H1 (cell line): ENCODE data around the gene SLC47A2. TPM values are rescaled to one million over a fixed set of nuclear protein-coding genes. Genes with fewer than 3 reads are reported as not detected.

Experiments used
- CTCF ChIA-PET: fragments of 300-600 bp; sonication (Branson Sonifier 250); formaldehyde crosslinking; loops from one replicate; lab custom pipeline; 2021; ENCODE audit not compliant: partially characterized antibody; lab: Charles Lee
- POLR2A ChIA-PET: fragments of 300-600 bp; sonication (Branson Sonifier 250); formaldehyde crosslinking; loops from one replicate; lab custom pipeline; 2021; ENCODE audit warnings: inconsistent platforms; ENCODE audit not compliant: partially characterized antibody; lab: Charles Lee
- DNase-seq, 2 experiments: peaks; one replicate each; pipeline versions ENCODE4 v3.0.0 to v3.0.0-alpha.2; 2010 to 2022; ENCODE audit warnings: low spot score in 2 of 2, low read depth in 1 of 2, mixed read lengths in 1 of 2
- FAIRE-seq: peaks from 2 replicates; lab custom pipeline; 2011; peaks lifted over from hg19 to GRCh38; lab: Jason Lieb, UNC
- H2AFZ ChIP-seq: 2 replicates; pipeline ENCODE4 v1.8.1; 2012; ENCODE audit warnings: low read length, inconsistent platforms
- H2AK5ac ChIP-seq: 2 replicates; pipeline ENCODE4 v1.6.1; 2013; ENCODE audit warnings: low read depth, low read length
- H2BK120ac ChIP-seq: replicated peaks from 2 replicates; pipeline ENCODE3; 2013; ENCODE audit warnings: low read depth, low read length, inconsistent platforms
- H2BK12ac ChIP-seq: 2 replicates; pipeline ENCODE4 v1.6.1; 2013; ENCODE audit warnings: low read depth, low read length
- H2BK15ac ChIP-seq: 2 replicates; pipeline ENCODE4 v1.6.1; 2013; ENCODE audit warnings: low read length
- H2BK20ac ChIP-seq: 2 replicates; pipeline ENCODE4 v1.6.1; 2013; ENCODE audit warnings: low read length
- H2BK5ac ChIP-seq: 2 replicates; pipeline ENCODE4 v1.6.1; 2013; ENCODE audit warnings: low read depth, low read length
- H3K14ac ChIP-seq: 2 replicates; pipeline ENCODE4 v1.6.1; 2013; ENCODE audit warnings: inconsistent platforms; ENCODE audit not compliant: insufficient read length
- H3K18ac ChIP-seq: 2 replicates; pipeline ENCODE4 v1.6.1; 2013; ENCODE audit warnings: low read length; ENCODE audit errors: extremely low read depth
- H3K23ac ChIP-seq: 2 replicates; pipeline ENCODE4 v1.6.1; 2013; ENCODE audit warnings: inconsistent platforms; ENCODE audit not compliant: insufficient read length
- H3K23me2 ChIP-seq: 2 replicates; pipeline ENCODE4 v1.6.1; 2013; ENCODE audit warnings: low read depth, low read length
- H3K27ac ChIP-seq: 2 replicates; pipeline ENCODE4 v1.6.1; 2011; ENCODE audit warnings: low read depth, low read length, inconsistent platforms
- H3K27me3 ChIP-seq, 4 experiments: replicated peaks in 1 of 4; 1 replicate in 1 of 4; 2 replicates in 3 of 4; pipeline versions ENCODE4 v1.6.1 to v1.8.1; 2011 to 2013; ENCODE audit warnings: low read length in 3 of 4, mild to moderate bottlenecking in 3 of 4, inconsistent platforms in 2 of 4, mixed read lengths in 2 of 4, moderate library complexity in 1 of 4; ENCODE audit not compliant: control insufficient read depth in 3 of 4, insufficient read depth in 3 of 4; ENCODE audit errors: extremely low read depth in 1 of 4
- H3K36me3 ChIP-seq, 4 experiments: 2 replicates each; pipeline versions ENCODE4 v1.6.1 to v1.8.1; 2011 to 2013; ENCODE audit warnings: mild to moderate bottlenecking in 4 of 4, low read length in 3 of 4, moderate library complexity in 2 of 4, control low read depth in 1 of 4, inconsistent platforms in 1 of 4; ENCODE audit not compliant: insufficient read depth in 4 of 4, control insufficient read depth in 2 of 4
- H3K4ac ChIP-seq: replicated peaks from 2 replicates; pipeline ENCODE3; 2013; ENCODE audit warnings: low read length, low read depth, mixed read lengths, inconsistent platforms; ENCODE audit not compliant: insufficient read length
- H3K4me1 ChIP-seq, 4 experiments: replicated peaks in 1 of 4; 1 replicate in 1 of 4; 2 replicates in 3 of 4; pipeline versions ENCODE4 v1.6.1 to v1.8.1; 2011 to 2013; ENCODE audit warnings: low read length in 3 of 4, inconsistent platforms in 2 of 4, mixed read lengths in 1 of 4; ENCODE audit not compliant: insufficient read depth in 4 of 4, control insufficient read depth in 3 of 4
- H3K4me2 ChIP-seq, 2 experiments: 2 replicates each; pipeline versions ENCODE4 v1.6.1 to v1.8.1; 2011 to 2013; ENCODE audit warnings: low read depth in 2 of 2, low read length in 2 of 2, control low read depth in 1 of 2, inconsistent platforms in 1 of 2, mild to moderate bottlenecking in 1 of 2; ENCODE audit not compliant: insufficient read depth in 1 of 2
- H3K4me3 ChIP-seq, 4 experiments: fragments of 200-600, 300-600 bp in 1 of 4; sonication (generic), shearing (Covaris generic), sonication (Bioruptor Twin) in 1 of 4; 2 replicates each; pipeline versions ENCODE4 v1.5.1 to v1.8.1; 2011 to 2016; ENCODE audit warnings: low read length in 4 of 4, low read depth in 3 of 4, control low read depth in 2 of 4, inconsistent platforms in 2 of 4, mild to moderate bottlenecking in 2 of 4, mixed read lengths in 1 of 4, moderate library complexity in 1 of 4; ENCODE audit not compliant: insufficient read depth in 2 of 4; ENCODE audit errors: extremely low read depth in 1 of 4
- H3K56ac ChIP-seq: replicated peaks from 2 replicates; pipeline ENCODE3; 2013; ENCODE audit warnings: low read depth, mild to moderate bottlenecking, mixed read lengths, low read length, inconsistent platforms; ENCODE audit not compliant: insufficient read length
- H3K79me1 ChIP-seq: 2 replicates; pipeline ENCODE4 v1.6.1; 2013; ENCODE audit warnings: low read depth, low read length, control low read depth
- H3K79me2 ChIP-seq, 2 experiments: 2 replicates each; pipeline versions ENCODE4 v1.6.1 to v1.8.1; 2012 to 2013; ENCODE audit warnings: low read length in 2 of 2, mild to moderate bottlenecking in 2 of 2, inconsistent platforms in 1 of 2; ENCODE audit not compliant: insufficient read depth in 2 of 2, control insufficient read depth in 1 of 2
- H3K9ac ChIP-seq, 4 experiments: replicated peaks in 1 of 4; 1 replicate in 1 of 4; 2 replicates in 3 of 4; pipeline versions ENCODE4 v1.6.1 to v1.8.1; 2011 to 2013; ENCODE audit warnings: low read depth in 3 of 4, low read length in 3 of 4, control low read depth in 2 of 4, mild to moderate bottlenecking in 2 of 4, moderate library complexity in 2 of 4, inconsistent platforms in 1 of 4; ENCODE audit errors: extremely low read depth in 1 of 4
- H3K9me3 ChIP-seq, 2 experiments: 2 replicates each; pipeline versions ENCODE4 v1.6.1 to v1.8.1; 2012 to 2013; ENCODE audit warnings: mild to moderate bottlenecking in 2 of 2, moderate library complexity in 2 of 2, control low read depth in 1 of 2, inconsistent platforms in 1 of 2, low read depth in 1 of 2, low read length in 1 of 2, mixed read lengths in 1 of 2; ENCODE audit not compliant: insufficient read depth in 2 of 2
- H4K20me1 ChIP-seq, 2 experiments: replicated peaks in 1 of 2; 2 replicates each; pipeline versions ENCODE3 to v1.8.1; 2011 to 2013; ENCODE audit warnings: inconsistent platforms in 2 of 2, low read length in 2 of 2, mild to moderate bottlenecking in 1 of 2; ENCODE audit not compliant: insufficient read depth in 2 of 2, control insufficient read depth in 1 of 2
- H4K5ac ChIP-seq: 2 replicates; pipeline ENCODE4 v1.6.1; 2013; ENCODE audit warnings: low read length, low read depth, mixed read lengths, inconsistent platforms; ENCODE audit not compliant: insufficient read length
- H4K8ac ChIP-seq: 2 replicates; pipeline ENCODE4 v1.8.0; 2013; ENCODE audit warnings: mild to moderate bottlenecking, moderate library complexity, low read length, inconsistent platforms; ENCODE audit not compliant: insufficient read depth; ENCODE audit errors: extremely low read depth
- H4K91ac ChIP-seq: replicated peaks from 2 replicates; pipeline ENCODE3; 2013; ENCODE audit warnings: low read length, mixed read lengths, inconsistent platforms; ENCODE audit not compliant: insufficient read length
- BACH1 ChIP-seq: IDR thresholded peaks from 2 replicates; pipeline ENCODE4 v1.6.1; 2012; ENCODE audit warnings: low read length, improper control_type of control experiment
- CBX8 ChIP-seq: fragments of 300-800, 300-1000 bp; sonication (generic); IDR thresholded peaks from 2 replicates; pipeline ENCODE4 v1.7.1; 2016; ENCODE audit warnings: low read depth, low read length, borderline replicate concordance
- FOSL1 ChIP-seq: IDR thresholded peaks from 2 replicates; pipeline ENCODE4 v1.6.1; 2011; ENCODE audit warnings: mild to moderate bottlenecking, low read depth, low read length, moderate library complexity; ENCODE audit not compliant: insufficient read depth
- KDM1A ChIP-seq: fragments of 200-600, 300-600 bp; sonication (generic); IDR thresholded peaks from 2 replicates; pipeline ENCODE4 v1.7.1; 2016; ENCODE audit warnings: mild to moderate bottlenecking, low read length, borderline replicate concordance
- SIN3A ChIP-seq, 2 experiments: IDR thresholded peaks in 1 of 2; conservative IDR thresholded peaks in 1 of 2; 2 replicates each; pipeline ENCODE4 v1.6.1; 2011 to 2012; ENCODE audit warnings: low read length in 2 of 2, improper control_type of control experiment in 1 of 2, low read depth in 1 of 2, mild to moderate bottlenecking in 1 of 2
- YY1 ChIP-seq: IDR thresholded peaks from 2 replicates; pipeline ENCODE4 v1.6.1; 2011; ENCODE audit warnings: low read depth, mild to moderate bottlenecking, low read length
- WGBS, 2 experiments: shearing (Covaris generic) in 1 of 2; methylation state at CpG; one replicate each; pipeline versions ENCODE4 v1.1.6 to v1.1.7; 2013 to 2015; ENCODE audit warnings: low lambda C conversion rate in 2 of 2, mixed read lengths in 2 of 2, inconsistent platforms in 1 of 2, low coverage in 1 of 2, missing lambda C conversion rate in 1 of 2; ENCODE audit not compliant: insufficient replicate concordance in 2 of 2, insufficient coverage in 1 of 2, insufficient read length in 1 of 2; ENCODE audit errors: extremely low coverage in 1 of 2, missing lambda C conversion rate in 1 of 2; 5-methylcytosine and 5-hydroxymethylcytosine counted together
- polyA plus RNA-seq, 7 experiments: library from polyadenylated mRNA; depleted of rRNA in 3 of 7; stranded (reverse) in 5 of 7; unstranded in 2 of 7; fragments of >200 nt in 5 of 7; fragments of 200-250 nt in 2 of 7; gene quantifications; 1 replicate in 5 of 7; 2 replicates in 1 of 7; 4 replicates in 1 of 7; pipeline versions ENCODE4 v1.2.1 to v1.2.3, GENCODE V29; 2011 to 2013; ENCODE audit warnings: missing spikeins in 2 of 7, mixed read lengths in 2 of 7
- total RNA-seq: library from RNA; stranded (reverse); fragmentation: NEBNext Ultra II Directional; extraction: Animal tissue kit (Norgen Biotek cat#: 25700); gene quantifications from 2 replicates; pipeline ENCODE4 v1.2.1, GENCODE V29; 2021

SLC47A2 gene
- total and polyA plus RNA-seq, 2 of the 8 experiments (the other 6 are each of a cell fraction or from before 2014, with no cell fraction given) = not detected

DNA sequence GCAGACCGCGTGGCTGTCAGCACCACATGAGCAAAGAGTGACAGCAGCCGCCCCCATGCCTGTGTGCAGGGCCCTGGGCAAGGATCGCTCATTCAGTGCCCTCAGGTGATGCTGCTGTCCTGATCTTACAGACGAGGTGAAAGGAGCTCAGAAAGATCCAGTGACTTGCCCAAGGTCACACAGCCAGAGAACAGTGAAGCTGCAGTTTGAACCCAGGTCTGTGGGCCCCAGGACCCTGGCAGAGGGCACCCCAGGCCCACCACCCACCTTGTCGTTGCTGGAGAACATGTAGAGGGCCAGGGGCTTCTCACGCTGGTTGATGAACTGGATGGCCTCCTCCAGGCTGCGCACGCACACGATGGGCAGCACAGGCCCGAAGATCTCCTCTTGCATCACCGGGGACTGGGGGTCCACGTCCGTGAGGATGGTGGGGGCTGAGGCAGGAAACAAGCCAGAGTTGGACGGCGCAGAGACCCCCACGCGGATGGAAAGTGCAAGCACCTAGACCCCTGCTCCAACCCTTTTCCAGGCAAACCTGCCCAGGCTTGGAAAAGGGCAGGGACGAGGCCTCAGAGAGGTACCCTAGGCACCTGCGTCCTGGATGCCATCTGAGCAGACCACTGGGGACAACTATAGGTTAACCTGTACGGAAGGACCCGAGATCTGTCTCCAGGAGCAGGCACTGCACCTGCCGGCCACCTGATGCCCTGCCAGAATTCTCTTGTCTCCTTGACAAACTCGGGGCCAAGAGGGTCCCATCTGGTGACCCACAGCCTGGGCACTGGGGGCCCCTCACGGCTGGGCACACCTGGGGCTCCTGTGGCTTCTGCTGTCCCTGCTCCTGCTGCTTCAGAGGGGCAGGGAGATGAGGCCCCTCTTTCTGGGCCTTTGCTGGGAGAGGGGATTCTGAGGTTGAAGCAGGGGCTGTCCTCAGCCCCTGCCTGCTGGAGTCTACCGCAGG is 23.1 kb upstream of the SLC47A2 start:
- POLR2A ChIA-PET = no interaction called here
- TF ChIP-seq BACH1 (no peak), KDM1A (no peak), FOSL1 (no peak), YY1 (no peak), SIN3A (conservative IDR thresholded peaks at IDR 0.05 in 1 of 2, IDR thresholded peaks at IDR 0.05 in 1 of 2; ENCODE audit: low read depth in 1 of 2, low read length in 2 of 2) (no peak), CBX8 (no peak)
- Histone ChIP-seq H2BK5ac (no peak overlapping the region), H3K9ac (no peak overlapping the region), H3K79me2 (no peaks in the 10 kb centered on the region), H3K18ac (no peak overlapping the region), H4K20me1 (no peaks in the 10 kb centered on the region), H3K4me3 (no peak overlapping the region), H3K4me1 (peaks cover 0 to 3% (median 2%) of the 10 kb centered on the region in 4 experiments; a peak in 2 of 7 replicates), H3K27ac (no peak overlapping the region), H3K56ac (no peak overlapping the region), H2BK15ac (no peak overlapping the region), H3K9me3 (no peaks in the 10 kb centered on the region), H2AFZ (no peak overlapping the region), H3K23ac (no peak overlapping the region), H3K36me3 (no peaks in the 10 kb centered on the region), H3K79me1 (no peaks in the 10 kb centered on the region), H3K23me2 (0 out of 2 replicates have a peak, but pooled peaks cover 2% of the 10 kb centered on the region), H4K5ac (no peak overlapping the region), H2BK12ac (no peak overlapping the region), H2BK120ac (no peak overlapping the region), H3K14ac (no peak overlapping the region), H3K27me3 (no peaks in the 10 kb centered on the region; a peak in 2 of 7 replicates), H2AK5ac (no peak overlapping the region), H3K4ac (no peak overlapping the region), H4K91ac (no peak overlapping the region), H3K4me2 (no peak overlapping the region), H4K8ac (no peak overlapping the region), H2BK20ac (no peak overlapping the region)
- CTCF ChIA-PET = interaction anchor here (0.8 to 3.3 kb wide), 3 partner anchors 21 to 162 kb away, joined by 3 to 11 read pairs (median 4); no protein-coding TSS in a partner anchor
- WGBS, 2 experiments = 91% methylated on average over 26 of the region's 26 CpGs; no CpG with 5 or more reads in 1 of the 2 experiments
- DNase-seq = no peak
- no peak for FAIRE-seq
